ENCODE measurements around the gene CTU1. TPM values are rescaled to one million over a fixed set of nuclear protein-coding genes. Genes with fewer than 3 reads are reported as not detected.

Gene CTU1
- polyA plus RNA-seq, 2 donors: 3.3 TPM

GRCh38 chr19:51091895-51092873, 16.0 kb downstream of the CTU1 start:
- WGBS, 2 donors: 41 to 42% methylated on average over 15 to 16 of the region's 16 CpGs
- no peaks in the 10 kb centered on the region for H3K27me3 ChIP-seq (ENCODE audit: control insufficient read depth in 1 of 2, insufficient read depth in 2 of 2, low read length in 2 of 2)
- no peak overlapping the region for H3K4me3 ChIP-seq (ENCODE audit: low read depth in 1 of 2, low read length in 2 of 2)
- H3K27ac ChIP-seq (ENCODE audit: low read depth in 2 of 2, low read length in 1 of 2): peak overlapping the region; percentile 47 to 88
- H3K36me3 ChIP-seq (ENCODE audit: control insufficient read depth in 2 of 2, insufficient read depth in 2 of 2, low read length in 1 of 2): no peaks in the 10 kb centered on the region
- H3K9me3 ChIP-seq (ENCODE audit: control insufficient read depth in 2 of 2, insufficient read depth in 1 of 2, low read depth in 1 of 2, low read length in 1 of 2): no peaks in the 10 kb centered on the region
- peaks cover 2 to 9% of the 10 kb centered on the region in 2 donors for H3K4me1 ChIP-seq (ENCODE audit: control insufficient read depth in 2 of 2, insufficient read depth in 2 of 2, low read length in 1 of 2)

GRCh38 chr19:51091126-51091525, 17.1 kb downstream of the CTU1 start:
- Histone ChIP-seq H3K4me3 (ENCODE audit: low read depth in 1 of 2, low read length in 2 of 2) (no peak overlapping the region), H3K36me3 (ENCODE audit: control insufficient read depth in 2 of 2, insufficient read depth in 2 of 2, low read length in 1 of 2) (no peaks in the 10 kb centered on the region), H3K9me3 (ENCODE audit: control insufficient read depth in 2 of 2, insufficient read depth in 1 of 2, low read depth in 1 of 2, low read length in 1 of 2) (no peaks in the 10 kb centered on the region), H3K27ac (ENCODE audit: low read depth in 2 of 2, low read length in 1 of 2) (no peak overlapping the region), H3K27me3 (ENCODE audit: control insufficient read depth in 1 of 2, insufficient read depth in 2 of 2, low read length in 2 of 2) (no peaks in the 10 kb centered on the region), H3K4me1 (ENCODE audit: control insufficient read depth in 2 of 2, insufficient read depth in 2 of 2, low read length in 1 of 2) (peaks cover 0 to 6% of the 10 kb centered on the region in 2 donors)
- WGBS, 2 donors: 80 to 82% methylated on average over 10 of the region's 10 CpGs

- Histone ChIP-seq H3K36me3 (ENCODE audit: control insufficient read depth in 2 of 2, insufficient read depth in 2 of 2, low read length in 1 of 2) (no peaks in the 10 kb centered on the region), H3K4me1 (ENCODE audit: control insufficient read depth in 2 of 2, insufficient read depth in 2 of 2, low read length in 1 of 2) (peaks cover 0 to 6% of the 10 kb centered on the region in 2 donors), H3K27me3 (ENCODE audit: control insufficient read depth in 1 of 2, insufficient read depth in 2 of 2, low read length in 2 of 2) (no peaks in the 10 kb centered on the region), H3K27ac (ENCODE audit: low read depth in 2 of 2, low read length in 1 of 2) (no peak overlapping the region), H3K4me3 (ENCODE audit: low read depth in 1 of 2, low read length in 2 of 2) (no peak overlapping the region), H3K9me3 (ENCODE audit: control insufficient read depth in 2 of 2, insufficient read depth in 1 of 2, low read depth in 1 of 2, low read length in 1 of 2) (no peaks in the 10 kb centered on the region)
- 71 to 72% methylated on average over 8 of the region's 8 CpGs for WGBS, 2 donors
Observed at GRCh38 chr19:51090471-51090870, 17.7 kb downstream of the CTU1 start.

GRCh38 chr19:51089786-51090185, 18.4 kb downstream of the CTU1 start:
- no peaks in the 10 kb centered on the region for H3K9me3 ChIP-seq (ENCODE audit: control insufficient read depth in 2 of 2, insufficient read depth in 1 of 2, low read depth in 1 of 2, low read length in 1 of 2)
- 84 to 88% methylated on average over 17 of the region's 17 CpGs for WGBS, 2 donors
- H3K27ac ChIP-seq (ENCODE audit: low read depth in 2 of 2, low read length in 1 of 2): no peak overlapping the region
- H3K27me3 ChIP-seq (ENCODE audit: control insufficient read depth in 1 of 2, insufficient read depth in 2 of 2, low read length in 2 of 2): no peaks in the 10 kb centered on the region
- no peaks in the 10 kb centered on the region for H3K36me3 ChIP-seq (ENCODE audit: control insufficient read depth in 2 of 2, insufficient read depth in 2 of 2, low read length in 1 of 2)
- peaks cover 0 to 6% of the 10 kb centered on the region in 2 donors for H3K4me1 ChIP-seq (ENCODE audit: control insufficient read depth in 2 of 2, insufficient read depth in 2 of 2, low read length in 1 of 2)
- H3K4me3 ChIP-seq (ENCODE audit: low read depth in 1 of 2, low read length in 2 of 2): no peak overlapping the region

GRCh38 chr19:51086153-51086850, 21.9 kb downstream of the CTU1 start:
- WGBS, 2 donors: 77 to 88% methylated on average over 18 of the region's 18 CpGs
- H3K4me1 ChIP-seq (ENCODE audit: control insufficient read depth in 2 of 2, insufficient read depth in 2 of 2, low read length in 1 of 2): no peaks in the 10 kb centered on the region
- H3K9me3 ChIP-seq (ENCODE audit: control insufficient read depth in 2 of 2, insufficient read depth in 1 of 2, low read depth in 1 of 2, low read length in 1 of 2): no peaks in the 10 kb centered on the region
- no peaks in the 10 kb centered on the region for H3K27me3 ChIP-seq (ENCODE audit: control insufficient read depth in 1 of 2, insufficient read depth in 2 of 2, low read length in 2 of 2)
- H3K4me3 ChIP-seq (ENCODE audit: low read depth in 1 of 2, low read length in 2 of 2): no peak overlapping the region
- H3K36me3 ChIP-seq (ENCODE audit: control insufficient read depth in 2 of 2, insufficient read depth in 2 of 2, low read length in 1 of 2): no peaks in the 10 kb centered on the region
- no peak overlapping the region for H3K27ac ChIP-seq (ENCODE audit: low read depth in 2 of 2, low read length in 1 of 2)

- Histone ChIP-seq H3K27me3 (ENCODE audit: control insufficient read depth in 1 of 2, insufficient read depth in 2 of 2, low read length in 2 of 2) (no peaks in the 10 kb centered on the region), H3K4me3 (ENCODE audit: low read depth in 1 of 2, low read length in 2 of 2) (no peak overlapping the region), H3K4me1 (ENCODE audit: control insufficient read depth in 2 of 2, insufficient read depth in 2 of 2, low read length in 1 of 2) (peaks cover 2% of the 10 kb centered on the region in 2 donors), H3K36me3 (ENCODE audit: control insufficient read depth in 2 of 2, insufficient read depth in 2 of 2, low read length in 1 of 2) (no peaks in the 10 kb centered on the region), H3K9me3 (ENCODE audit: control insufficient read depth in 2 of 2, insufficient read depth in 1 of 2, low read depth in 1 of 2, low read length in 1 of 2) (no peaks in the 10 kb centered on the region), H3K27ac (ENCODE audit: low read depth in 2 of 2, low read length in 1 of 2) (no peak overlapping the region)
- 63 to 81% methylated on average over 5 to 7 of the region's 7 CpGs for WGBS, 2 donors
Observed at GRCh38 chr19:51084505-51084904, 23.7 kb downstream of the CTU1 start.

GRCh38 chr19:51083783-51084182, 24.4 kb downstream of the CTU1 start:
- no peaks in the 10 kb centered on the region for H3K27me3 ChIP-seq (ENCODE audit: control insufficient read depth in 1 of 2, insufficient read depth in 2 of 2, low read length in 2 of 2)
- no peaks in the 10 kb centered on the region for H3K9me3 ChIP-seq (ENCODE audit: control insufficient read depth in 2 of 2, insufficient read depth in 1 of 2, low read depth in 1 of 2, low read length in 1 of 2)
- 76 to 84% methylated on average over 14 of the region's 14 CpGs for WGBS, 2 donors
- H3K27ac ChIP-seq (ENCODE audit: low read depth in 2 of 2, low read length in 1 of 2): no peak overlapping the region
- H3K4me3 ChIP-seq (ENCODE audit: low read depth in 1 of 2, low read length in 2 of 2): no peak overlapping the region
- peaks cover 4 to 5% of the 10 kb centered on the region in 2 donors for H3K4me1 ChIP-seq (ENCODE audit: control insufficient read depth in 2 of 2, insufficient read depth in 2 of 2, low read length in 1 of 2)
- H3K36me3 ChIP-seq (ENCODE audit: control insufficient read depth in 2 of 2, insufficient read depth in 2 of 2, low read length in 1 of 2): no peaks in the 10 kb centered on the region

- H3K4me1 ChIP-seq (ENCODE audit: control insufficient read depth in 2 of 2, insufficient read depth in 2 of 2, low read length in 1 of 2): peaks cover 4 to 5% of the 10 kb centered on the region in 2 donors
- no peaks in the 10 kb centered on the region for H3K27me3 ChIP-seq (ENCODE audit: control insufficient read depth in 1 of 2, insufficient read depth in 2 of 2, low read length in 2 of 2)
- no peaks in the 10 kb centered on the region for H3K9me3 ChIP-seq (ENCODE audit: control insufficient read depth in 2 of 2, insufficient read depth in 1 of 2, low read depth in 1 of 2, low read length in 1 of 2)
- 45 to 53% methylated on average over 4 of the region's 4 CpGs for WGBS, 2 donors
- H3K4me3 ChIP-seq (ENCODE audit: low read depth in 1 of 2, low read length in 2 of 2): no peak overlapping the region
- no peaks in the 10 kb centered on the region for H3K36me3 ChIP-seq (ENCODE audit: control insufficient read depth in 2 of 2, insufficient read depth in 2 of 2, low read length in 1 of 2)
- no peak overlapping the region for H3K27ac ChIP-seq (ENCODE audit: low read depth in 2 of 2, low read length in 1 of 2)
Observed at GRCh38 chr19:51083181-51083580, 25.0 kb downstream of the CTU1 start.

- Histone ChIP-seq H3K27ac (ENCODE audit: low read depth in 2 of 2, low read length in 1 of 2) (no peak within 1 kb of the TSS), H3K27me3 (ENCODE audit: control insufficient read depth in 1 of 2, insufficient read depth in 2 of 2, low read length in 2 of 2) (no peaks in the 10 kb centered on the region), H3K36me3 (ENCODE audit: control insufficient read depth in 2 of 2, insufficient read depth in 2 of 2, low read length in 1 of 2) (no peaks in the 10 kb centered on the region), H3K4me1 (ENCODE audit: control insufficient read depth in 2 of 2, insufficient read depth in 2 of 2, low read length in 1 of 2) (peaks cover 4 to 5% of the 10 kb centered on the region in 2 donors), H3K9me3 (ENCODE audit: control insufficient read depth in 2 of 2, insufficient read depth in 1 of 2, low read depth in 1 of 2, low read length in 1 of 2) (no peaks in the 10 kb centered on the region), H3K4me3 (ENCODE audit: low read depth in 1 of 2, low read length in 2 of 2) (no peak within 1 kb of the TSS)
- 45 to 59% methylated on average over 3 to 7 of the region's 7 CpGs for WGBS, 2 donors
Observed at GRCh38 chr19:51082611-51083010, 25.6 kb downstream of the CTU1 start, which contains the start of gene KLK14. Gene KLK14 (minus strand): TSS chr19:51082887. CDS start chr19:51082614, 273 bp downstream.
